ENCODE data around the gene LRCH3.

Gene LRCH3

DNA sequence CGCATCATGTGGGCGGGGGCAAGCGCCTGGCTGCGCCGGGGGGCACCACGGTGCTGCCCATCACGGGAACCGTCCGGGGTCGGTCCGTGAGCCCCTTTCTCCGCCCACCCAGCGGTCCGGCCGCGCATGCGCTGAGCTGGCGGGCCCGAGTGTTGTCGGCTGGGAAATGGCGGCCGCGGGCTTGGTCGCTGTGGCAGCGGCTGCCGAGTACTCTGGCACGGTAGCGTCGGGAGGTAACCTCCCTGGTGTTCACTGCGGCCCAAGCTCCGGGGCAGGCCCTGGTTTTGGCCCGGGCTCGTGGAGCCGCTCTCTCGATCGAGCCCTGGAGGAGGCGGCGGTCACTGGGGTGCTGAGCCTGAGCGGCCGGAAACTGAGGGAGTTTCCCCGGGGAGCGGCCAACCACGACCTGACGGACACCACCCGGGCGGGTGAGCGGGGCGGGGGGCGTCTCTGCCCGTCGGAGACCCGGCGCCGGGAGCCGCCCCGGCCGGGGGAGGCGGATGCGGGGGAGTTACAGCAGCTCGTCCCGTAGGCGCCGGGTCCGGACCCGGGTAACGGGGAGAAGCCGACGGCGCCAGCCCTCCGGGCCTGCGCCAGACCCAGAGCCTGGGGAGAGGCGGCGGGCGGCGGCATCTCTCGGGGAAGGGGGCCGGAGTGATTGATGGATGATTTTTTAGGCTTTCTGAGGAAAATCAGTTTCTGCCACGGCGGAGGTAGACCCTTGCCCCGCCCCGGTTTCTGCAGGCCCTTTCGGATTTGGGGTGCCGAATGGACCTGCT is at the start of gene LRCH3:
Gene LRCH3 (plus strand): TSS at position 142 of the 779 bp plus-strand sequence. CDS start 25 bp downstream, at position 167.
- DNase-seq (ENCODE audit: low read depth), result peak; percentile 63

DNA sequence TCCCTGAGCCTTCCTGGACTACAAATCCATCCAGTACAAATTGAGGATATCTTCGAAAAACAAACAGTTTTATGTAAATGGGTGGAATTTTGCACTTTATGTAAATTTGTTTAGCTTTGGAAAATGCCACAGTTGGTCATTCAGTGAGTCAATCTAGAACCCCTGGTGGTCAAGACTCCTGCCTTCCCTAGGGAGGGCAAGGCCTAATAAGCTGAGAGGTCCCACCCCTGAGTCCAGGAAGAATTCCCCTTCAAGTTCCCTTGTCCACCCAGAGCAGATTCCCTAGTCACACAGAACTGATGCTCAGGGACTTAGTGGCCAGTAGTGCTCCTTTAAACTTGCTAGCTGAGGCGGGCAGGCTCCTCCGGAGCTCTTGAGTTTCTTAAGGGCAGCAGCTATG is 48.3 kb upstream of the LRCH3 start:
- DNase-seq (ENCODE audit: low read depth), result no peak

DNA sequence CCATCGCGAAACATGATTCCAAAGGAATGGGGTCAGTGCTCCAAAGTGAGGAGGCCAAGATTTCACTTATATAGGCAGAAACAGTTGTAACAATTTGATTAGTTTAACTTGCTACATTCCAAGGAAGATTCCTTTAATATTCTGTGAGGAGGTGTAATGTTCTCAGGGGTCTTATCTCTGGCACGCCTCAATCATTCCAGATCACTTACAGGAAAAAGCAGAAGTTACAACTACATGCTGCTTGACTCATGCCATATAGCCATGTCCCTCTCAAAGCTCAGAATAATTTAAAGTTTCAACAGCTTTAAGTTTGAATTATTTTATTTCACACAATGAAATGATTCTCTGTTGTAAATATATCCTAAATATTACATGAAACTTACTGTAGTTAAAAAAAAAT is 44.8 kb upstream of the LRCH3 start:
- no peak for DNase-seq (ENCODE audit: low read depth)

DNA sequence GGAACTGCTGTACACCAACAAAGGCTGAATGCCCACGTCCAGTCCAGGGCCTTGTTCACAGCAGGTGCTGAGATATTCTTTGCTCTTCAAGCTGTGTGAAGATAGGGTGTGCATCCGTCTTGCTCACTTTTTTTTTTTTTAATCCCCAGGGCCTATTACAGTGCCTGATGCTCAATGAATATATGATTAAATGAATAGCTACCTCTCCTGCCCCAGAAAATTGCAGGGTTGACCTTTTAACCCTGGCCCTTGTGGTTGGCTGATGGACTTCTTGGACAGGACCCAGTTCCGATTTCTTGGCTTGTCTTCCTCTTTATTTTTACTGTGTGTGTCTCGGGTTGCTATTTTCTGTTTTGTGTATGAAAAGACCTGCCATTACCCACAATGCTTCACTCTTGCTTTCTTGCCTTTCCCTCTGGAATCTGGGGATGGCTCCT is 44.2 kb upstream of the LRCH3 start:
- DNase-seq (ENCODE audit: low read depth), result no peak

- no peak for DNase-seq (ENCODE audit: low read depth)
These were observed 42.3 kb upstream of the LRCH3 start for GRCh38 chr3:197748597-197749314.

DNA sequence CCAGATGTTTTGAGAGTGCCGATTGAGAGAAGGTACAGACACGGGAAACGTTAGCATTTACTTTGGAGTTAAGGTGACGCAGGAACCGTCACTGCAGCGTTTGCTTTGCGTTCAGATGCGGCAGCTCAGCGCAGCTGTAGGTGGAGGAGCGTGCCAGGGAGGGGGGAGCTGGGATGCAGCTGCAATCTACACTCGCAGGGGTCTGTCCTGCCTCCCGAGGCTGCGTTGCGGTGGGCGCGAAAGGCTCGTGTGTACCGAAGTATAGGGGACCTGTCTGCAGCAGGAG is 41.8 kb upstream of the LRCH3 start:
- peak; percentile 17 for DNase-seq (ENCODE audit: low read depth)

- peak; percentile 57 for DNase-seq (ENCODE audit: low read depth)
These were observed 41.3 kb upstream of the LRCH3 start, which contains the start of gene FYTTD1 for GRCh38 chr3:197749601-197750395. Gene FYTTD1, plus strand, starts transcription at chr3:197749883. Its CDS starts 89 bp downstream, at chr3:197749972.

DNA sequence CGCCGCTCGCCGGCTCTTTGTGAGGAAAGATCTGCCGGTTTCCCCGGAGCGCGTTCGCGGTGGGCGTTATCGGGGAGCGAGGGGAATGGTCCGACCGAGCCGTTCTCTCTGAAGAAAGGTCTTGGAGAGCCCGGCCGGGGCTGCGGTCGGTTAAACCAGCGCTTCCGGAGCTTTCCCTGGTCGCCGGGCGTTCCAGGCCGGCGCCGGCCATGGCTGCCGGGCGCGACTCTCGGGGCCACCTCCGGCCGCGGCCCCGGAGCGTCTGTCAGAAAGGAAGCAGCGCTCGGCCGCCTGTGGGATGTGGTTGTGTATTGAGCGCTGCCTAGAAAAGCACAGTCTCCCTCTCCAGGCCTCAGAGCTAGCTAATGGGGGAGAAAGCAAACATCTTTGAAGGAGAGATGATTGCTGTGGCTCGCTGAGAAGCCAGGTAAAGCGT is 40.6 kb upstream of the LRCH3 start:
- DNase-seq (ENCODE audit: low read depth), result peak; percentile 13

DNA sequence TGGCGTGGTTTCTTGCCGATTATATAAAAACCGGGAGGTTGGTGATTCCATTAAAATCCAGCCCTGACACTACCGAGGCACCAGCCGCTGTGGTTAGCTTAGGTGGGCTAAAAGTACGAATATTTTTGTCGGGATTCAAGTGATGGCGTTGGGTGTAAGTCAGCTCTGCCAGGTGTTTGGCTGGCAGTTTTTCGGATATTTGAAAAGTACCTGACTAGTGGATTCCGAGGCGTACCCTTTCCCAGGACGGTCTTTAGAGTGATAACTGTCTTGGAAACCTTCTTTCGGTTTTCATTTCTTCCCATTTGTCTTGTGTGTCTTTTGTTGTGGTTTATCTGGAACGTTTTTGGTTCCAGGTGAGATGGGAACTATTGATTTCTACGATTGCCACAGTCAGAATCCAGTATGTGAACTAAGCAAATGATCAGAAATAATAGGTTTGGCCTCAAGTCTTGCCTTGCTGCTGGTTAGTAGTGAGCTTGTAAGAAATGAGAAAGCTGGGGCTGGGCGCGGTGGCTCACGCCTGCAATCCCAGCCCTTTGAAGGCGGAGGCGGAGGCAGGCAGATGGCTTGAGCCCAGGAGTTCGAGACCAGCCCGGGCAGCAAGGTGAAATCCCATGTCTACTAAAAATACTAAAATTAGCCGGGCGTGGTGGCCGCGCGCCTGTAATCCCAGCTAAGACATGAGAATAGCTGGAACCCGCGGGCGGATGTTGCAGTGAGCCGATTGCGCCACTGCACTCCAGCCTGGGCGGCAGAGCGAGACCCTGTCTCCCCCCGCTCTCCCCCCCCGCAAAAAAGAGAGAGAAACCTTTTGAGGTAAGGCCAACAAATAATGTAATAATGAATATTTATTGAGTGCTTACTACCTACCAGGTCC is 40.0 kb upstream of the LRCH3 start:
- no peak for DNase-seq (ENCODE audit: low read depth)

DNA sequence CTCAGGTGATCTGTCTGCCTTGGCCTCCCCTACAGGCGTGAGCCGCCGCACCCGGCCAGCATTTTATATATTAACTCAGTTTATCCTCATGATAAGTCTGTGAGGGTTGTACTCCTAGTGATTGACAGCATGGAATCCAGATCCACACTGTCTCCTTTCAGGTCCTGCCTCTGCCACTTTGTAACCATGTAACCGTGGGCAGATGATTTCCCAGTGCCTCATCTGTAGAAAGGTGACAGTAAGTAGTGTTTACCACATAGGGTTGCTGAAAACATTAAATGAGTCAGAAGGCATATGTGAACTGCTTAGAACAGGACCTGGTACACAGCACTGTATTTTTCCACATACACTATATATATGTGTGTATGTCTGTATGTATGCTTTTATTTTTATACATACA is 38.9 kb upstream of the LRCH3 start:
- DNase-seq (ENCODE audit: low read depth), result no peak

- DNase-seq (ENCODE audit: low read depth), result no peak
These were observed 37.8 kb upstream of the LRCH3 start for GRCh38 chr3:197753263-197753662.

GRCh38 chr3:197756704-197757103 is 34.4 kb upstream of the LRCH3 start:
- DNase-seq (ENCODE audit: low read depth), result no peak

- no peak for DNase-seq (ENCODE audit: low read depth)
These were observed 32.5 kb upstream of the LRCH3 start for GRCh38 chr3:197758512-197758911.

GRCh38 chr3:197761784-197762183 is 29.3 kb upstream of the LRCH3 start:
- no peak for DNase-seq (ENCODE audit: low read depth)

- no peak for DNase-seq (ENCODE audit: low read depth)
These were observed 15.7 kb upstream of the LRCH3 start for GRCh38 chr3:197775317-197775716.

DNA sequence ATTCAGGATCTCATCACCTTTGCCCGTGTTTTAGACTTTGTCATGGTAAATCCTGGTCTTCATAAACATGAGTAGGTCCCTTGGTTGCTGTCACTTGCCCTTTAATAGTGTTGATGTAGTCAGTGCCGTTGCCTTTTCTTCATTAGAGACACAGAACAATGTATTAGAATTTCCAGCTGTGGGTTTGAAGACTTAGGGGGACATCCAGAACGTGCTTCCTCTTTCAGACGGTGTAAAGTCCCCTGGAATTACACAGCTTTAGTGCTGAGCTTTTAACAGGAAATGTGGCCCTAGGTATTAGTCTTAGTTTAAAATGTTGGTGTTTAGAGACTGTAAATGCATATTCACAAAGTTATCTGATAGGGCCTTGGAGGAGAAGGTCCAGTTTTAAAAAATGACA is 8.8 kb upstream of the LRCH3 start:
- no peak for DNase-seq (ENCODE audit: low read depth)

- no peak for DNase-seq (ENCODE audit: low read depth)
These were observed 7.0 kb upstream of the LRCH3 start for GRCh38 chr3:197784019-197784585.

DNA sequence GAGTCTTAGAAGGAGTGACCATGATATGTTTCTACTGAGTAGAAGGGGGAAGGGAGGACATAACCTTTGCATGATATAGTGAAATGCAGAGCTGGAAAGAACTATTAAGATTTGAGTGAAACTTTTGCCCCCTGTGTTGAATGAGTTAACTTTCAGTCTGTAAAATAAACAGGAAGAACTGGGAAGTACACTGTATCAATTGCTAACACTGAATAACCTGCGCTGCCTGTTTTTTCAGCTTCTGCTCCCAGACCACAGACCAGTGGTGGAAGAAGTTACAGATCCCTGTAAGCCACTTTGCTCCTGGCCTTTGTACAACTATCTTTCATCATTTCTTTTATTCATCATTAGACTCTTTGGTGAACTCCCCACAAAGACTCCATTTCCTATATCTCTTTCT is 3.6 kb upstream of the LRCH3 start:
- DNase-seq (ENCODE audit: low read depth), result no peak

GRCh38 chr3:197789309-197789708 is 1.7 kb upstream of the LRCH3 start:
- no peak for DNase-seq (ENCODE audit: low read depth)

DNA sequence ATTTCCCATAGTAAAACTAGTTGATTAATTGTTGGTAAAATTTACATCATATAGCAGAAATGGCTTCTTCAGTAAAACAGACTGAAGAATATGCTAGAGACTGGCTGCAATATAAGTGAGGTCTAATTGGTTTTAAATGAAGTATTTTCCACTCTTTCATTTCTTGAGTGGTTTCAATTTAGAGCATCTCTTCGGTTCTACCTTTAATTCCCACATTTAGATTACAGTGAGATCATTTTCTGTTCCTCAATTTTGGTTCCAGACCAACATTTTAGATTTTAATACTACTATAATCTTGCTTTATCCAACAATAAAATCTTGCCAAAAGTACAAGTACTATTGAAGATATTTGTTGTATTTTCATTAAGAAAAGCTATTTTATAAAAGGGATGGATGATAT is 1.0 kb upstream of the LRCH3 start:
- no peak for DNase-seq (ENCODE audit: low read depth)

DNA sequence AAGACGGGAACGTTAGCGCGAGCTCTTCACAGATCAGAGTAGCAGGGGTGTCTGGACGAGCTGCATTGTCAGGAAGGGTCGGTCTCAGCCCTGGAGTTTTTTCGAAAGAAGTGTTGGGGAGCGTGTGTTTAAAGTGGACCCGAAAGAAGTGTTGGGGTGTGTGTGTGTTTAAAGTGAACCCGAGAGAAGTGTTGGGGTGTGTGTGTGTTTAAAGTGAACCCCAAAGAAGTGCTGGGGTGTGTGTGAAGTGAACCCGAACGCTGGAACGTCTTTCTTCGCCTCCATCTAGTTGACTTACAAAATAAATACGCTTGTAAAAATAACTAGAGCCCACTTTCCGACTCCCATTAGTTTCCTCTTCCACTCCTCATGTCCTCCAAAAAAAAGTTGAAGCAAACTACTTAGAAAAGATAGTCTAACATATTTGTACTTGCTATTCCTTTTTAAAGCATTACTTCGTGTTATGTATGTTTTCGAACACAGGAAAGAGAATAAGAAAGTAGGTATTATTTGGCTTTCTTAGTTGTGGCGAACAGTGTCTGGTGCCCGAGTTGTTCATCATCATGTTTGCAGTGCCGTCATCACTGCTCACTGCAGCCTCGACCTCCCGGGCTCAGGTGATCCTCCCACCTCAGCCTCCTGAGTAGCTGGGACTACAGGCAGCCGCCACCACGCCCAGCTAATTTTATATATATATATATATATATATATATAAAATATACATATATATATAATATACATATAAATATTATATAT is 1.0 kb downstream of the LRCH3 start:
- no peak for DNase-seq (ENCODE audit: low read depth)

All from stimulated activated CD8-positive, alpha-beta memory T cell treated with anti-CD3 and anti-CD28 coated beads, Interleukin-7, amount 100 ng/mL, for 24 hours (primary cell).